SU-DHL-6 (cell line): Measurements from ENCODE around the gene ATP11A.

Experiments
- H2AFZ ChIP-seq: fragments of 200-600 bp; sonication (generic); 2 replicates; pipeline ENCODE4 v1.6.1; 2014; ENCODE audit warnings: low read depth, mild to moderate bottlenecking, moderate library complexity, mixed read lengths, antibody characterized with exemption, low read length; ENCODE audit not compliant: severe bottlenecking
- H3F3A ChIP-seq: fragments of 200-600 bp; shearing (Covaris generic); 2 replicates; pipeline ENCODE4 v1.6.0; 2016; ENCODE audit warnings: antibody characterized with exemption, mild to moderate bottlenecking; ENCODE audit not compliant: insufficient read depth
- H3K27ac ChIP-seq: fragments of 200-600 bp; sonication (generic); 2 replicates; pipeline ENCODE4 v1.5.1; 2016; ENCODE audit warnings: low read depth, mild to moderate bottlenecking, low read length, moderate library complexity, mixed read lengths
- H3K27me3 ChIP-seq: fragments of 200-600 bp; sonication (generic), shearing (Covaris generic); 2 replicates; pipeline ENCODE4 v1.6.0; 2014; ENCODE audit warnings: mild to moderate bottlenecking, low read length
- H3K36me3 ChIP-seq: fragments of 200-600 bp; sonication (generic); 2 replicates; pipeline ENCODE4 v1.6.1; 2014; ENCODE audit warnings: mild to moderate bottlenecking, low read length, mixed read lengths
- H3K4me2 ChIP-seq: fragments of 300-600, 200-600 bp; shearing (Covaris generic), sonication (generic); 2 replicates; pipeline ENCODE4 v1.6.0; 2014; ENCODE audit warnings: low read length, low read depth, mild to moderate bottlenecking; ENCODE audit not compliant: poor library complexity, severe bottlenecking
- H3K4me3 ChIP-seq: fragments of 200-600 bp; sonication (generic); 2 replicates; pipeline ENCODE4 v1.5.1; 2014; ENCODE audit warnings: antibody characterized with exemption, low read length, mild to moderate bottlenecking, mixed read lengths; ENCODE audit not compliant: insufficient read depth, poor library complexity, severe bottlenecking
- H3K79me2 ChIP-seq: fragments of 200-600 bp; sonication (generic); 2 replicates; pipeline ENCODE4 v1.6.1; 2014; ENCODE audit warnings: mild to moderate bottlenecking, low read length, moderate library complexity; ENCODE audit not compliant: insufficient read depth
- H3K9ac ChIP-seq: fragments of 200-600 bp; sonication (generic); 2 replicates; pipeline ENCODE4 v1.7.0; 2014; ENCODE audit warnings: mild to moderate bottlenecking, low read length
- H3K9me2 ChIP-seq: fragments of 200-600 bp; sonication (generic); replicated peaks from 2 replicates; pipeline ENCODE4 v1.6.1; 2014; ENCODE audit warnings: low read length; ENCODE audit not compliant: insufficient read depth
- H3K9me3 ChIP-seq: fragments of 200-600 bp; sonication (generic); 2 replicates; pipeline ENCODE4 v1.6.1; 2014; ENCODE audit warnings: low read length, mixed read lengths; ENCODE audit not compliant: insufficient read depth
- H4K20me1 ChIP-seq: fragments of 200-600 bp; sonication (generic); 2 replicates; pipeline ENCODE4 v1.6.1; 2014; ENCODE audit warnings: low read depth, mild to moderate bottlenecking, antibody characterized with exemption, low read length, moderate library complexity, mixed read lengths
- CTCF ChIP-seq: fragments of 200-600 bp; sonication (generic); IDR thresholded peaks from one replicate; pipeline ENCODE4 v1.5.1; 2017; ENCODE audit warnings: antibody characterized with exemption, mild to moderate bottlenecking, low read length, moderate library complexity; ENCODE audit not compliant: insufficient read depth, poor library complexity, severe bottlenecking
- EZH2phosphoT487 ChIP-seq: fragments of 200-600 bp; sonication (generic), shearing (Covaris generic); conservative IDR thresholded peaks from 2 replicates; pipeline ENCODE4 v1.6.1; 2018; ENCODE audit warnings: mild to moderate bottlenecking, antibody characterized with exemption, low read length, moderate library complexity, mixed read lengths

The ATP11A gene

GRCh38 chr13:112835344-112835743, 145.5 kb downstream of the ATP11A start:
- Histone ChIP-seq H3K27ac (no peak overlapping the region), H3K9me3 (no peaks in the 10 kb centered on the region), H3K4me2 (no peak overlapping the region), H3K27me3 (no peaks in the 10 kb centered on the region), H2AFZ (no peak overlapping the region), H3K9ac (no peak overlapping the region), H3K4me3 (no peak overlapping the region), H3K79me2 (no peaks in the 10 kb centered on the region), H3K9me2 (no peaks in the 10 kb centered on the region), H3F3A (no peaks in the 10 kb centered on the region), H3K36me3 (no peaks in the 10 kb centered on the region), H4K20me1 (no peaks in the 10 kb centered on the region)
- no peak for TF ChIP-seq EZH2phosphoT487
- no peak for TF ChIP-seq CTCF

GRCh38 chr13:112835796-112836195, 146.0 kb downstream of the ATP11A start:
- no peak overlapping the region for H3K27ac ChIP-seq
- TF ChIP-seq CTCF, result no peak
- TF ChIP-seq EZH2phosphoT487, result no peak
- H3K4me2 ChIP-seq, result no peak overlapping the region
- H4K20me1 ChIP-seq, result no peaks in the 10 kb centered on the region
- H3F3A ChIP-seq, result no peaks in the 10 kb centered on the region
- no peak overlapping the region for H3K9ac ChIP-seq
- H3K36me3 ChIP-seq, result no peaks in the 10 kb centered on the region
- no peaks in the 10 kb centered on the region for H3K79me2 ChIP-seq
- no peaks in the 10 kb centered on the region for H3K27me3 ChIP-seq
- H3K9me3 ChIP-seq, result no peaks in the 10 kb centered on the region
- no peak overlapping the region for H3K4me3 ChIP-seq
- H2AFZ ChIP-seq, result no peak overlapping the region
- H3K9me2 ChIP-seq, result no peaks in the 10 kb centered on the region

GRCh38 chr13:112836940-112837339, 147.1 kb downstream of the ATP11A start:
- Histone ChIP-seq H3K4me3 (no peak overlapping the region), H3K9ac (no peak overlapping the region), H3K36me3 (no peaks in the 10 kb centered on the region), H4K20me1 (no peaks in the 10 kb centered on the region), H3K4me2 (no peak overlapping the region), H3K27me3 (no peaks in the 10 kb centered on the region), H2AFZ (no peak overlapping the region), H3F3A (no peaks in the 10 kb centered on the region), H3K27ac (no peak overlapping the region), H3K9me2 (no peaks in the 10 kb centered on the region), H3K79me2 (no peaks in the 10 kb centered on the region), H3K9me3 (no peaks in the 10 kb centered on the region)
- TF ChIP-seq CTCF (no peak), EZH2phosphoT487 (no peak)
